Endodermal cell (in vitro differentiated cells): ENCODE results near the gene APOBEC3B. TPM values are rescaled to one million over a fixed set of nuclear protein-coding genes. Genes with fewer than 3 reads are reported as not detected.

Experiments used
- DNase-seq: peaks from one replicate; pipeline ENCODE4 v3.0.0-alpha.2; 2017
- H3K27ac ChIP-seq: 2 replicates; pipeline ENCODE4 v1.5.1; 2013; ENCODE audit warnings: mild to moderate bottlenecking, low read depth, low read length, moderate library complexity
- H3K27me3 ChIP-seq: 2 replicates; pipeline ENCODE4 v1.6.1; 2013; ENCODE audit warnings: mild to moderate bottlenecking, low read length, moderate library complexity; ENCODE audit not compliant: insufficient read depth, control insufficient read depth, poor library complexity, severe bottlenecking
- H3K36me3 ChIP-seq: 2 replicates; pipeline ENCODE4 v1.7.0; 2013; ENCODE audit warnings: mild to moderate bottlenecking, low read length, moderate library complexity; ENCODE audit not compliant: control insufficient read depth, insufficient read depth
- H3K4me1 ChIP-seq: one replicate; pipeline ENCODE4 v1.7.0; 2013; ENCODE audit warnings: low read length; ENCODE audit not compliant: control insufficient read depth, insufficient read depth
- H3K4me3 ChIP-seq: 2 replicates; pipeline ENCODE4 v1.5.1; 2013; ENCODE audit warnings: mild to moderate bottlenecking, low read length, moderate library complexity
- H3K9ac ChIP-seq: 2 replicates; pipeline ENCODE4 v1.6.1; 2013; ENCODE audit warnings: mild to moderate bottlenecking, low read length, moderate library complexity; ENCODE audit not compliant: poor library complexity, severe bottlenecking; ENCODE audit errors: extremely low read depth
- H3K9me3 ChIP-seq: 2 replicates; pipeline ENCODE4 v1.6.1; 2013; ENCODE audit warnings: mild to moderate bottlenecking, low read length, moderate library complexity; ENCODE audit not compliant: control insufficient read depth
- H3K27ac Mint-ChIP-seq: 2 replicates; pipeline ENCODE4 v1.8.0; 2020; ENCODE audit warnings: mixed read lengths
- H3K27me3 Mint-ChIP-seq: 2 replicates; pipeline ENCODE4 v1.8.0; 2021; ENCODE audit warnings: mild to moderate bottlenecking, mixed read lengths; ENCODE audit not compliant: insufficient read depth
- H3K36me3 Mint-ChIP-seq: 2 replicates; pipeline ENCODE4 v1.8.0; 2020; ENCODE audit warnings: low read depth, mixed read lengths
- H3K4me1 Mint-ChIP-seq: 2 replicates; pipeline ENCODE4 v1.8.0; 2020; ENCODE audit warnings: mixed read lengths
- H3K4me3 Mint-ChIP-seq: 2 replicates; pipeline ENCODE4 v1.8.0; 2020; ENCODE audit warnings: mild to moderate bottlenecking, moderate library complexity, mixed read lengths
- H3K9me3 Mint-ChIP-seq: 2 replicates; pipeline ENCODE4 v1.8.0; 2020; ENCODE audit warnings: mild to moderate bottlenecking, mixed read lengths
- WGBS, 2 experiments: methylation state at CpG; one replicate each; pipeline versions ENCODE4 v1.1.5 to v1.1.7; 2013; ENCODE audit warnings: missing lambda C conversion rate in 2 of 2, mixed read lengths in 1 of 2; ENCODE audit not compliant: insufficient coverage in 1 of 2, insufficient read length in 1 of 2; 5-methylcytosine and 5-hydroxymethylcytosine counted together
- total RNA-seq, 2 donors: library from RNA; stranded (reverse); fragmentation: NEBNext Ultra II Directional in 1 of 2; extraction: Animal tissue kit (Norgen Biotek cat#: 25700) in 1 of 2; gene quantifications; 2 replicates in 1 of 2; 3 replicates in 1 of 2; pipeline ENCODE4 v1.2.1, GENCODE V29; 2021
- TF ChIP-seq, protein P1 (sequence below): fragments of 200-600 bp; sonication (generic); conservative IDR thresholded peaks from 2 replicates; pipeline ENCODE4 v1.5.0; 2021; ENCODE audit warnings: antibody characterized with exemption, mild to moderate bottlenecking

The APOBEC3B gene
- total RNA-seq, 2 donors from 2014 or later = 4.1 to 5.4 TPM

DNA sequence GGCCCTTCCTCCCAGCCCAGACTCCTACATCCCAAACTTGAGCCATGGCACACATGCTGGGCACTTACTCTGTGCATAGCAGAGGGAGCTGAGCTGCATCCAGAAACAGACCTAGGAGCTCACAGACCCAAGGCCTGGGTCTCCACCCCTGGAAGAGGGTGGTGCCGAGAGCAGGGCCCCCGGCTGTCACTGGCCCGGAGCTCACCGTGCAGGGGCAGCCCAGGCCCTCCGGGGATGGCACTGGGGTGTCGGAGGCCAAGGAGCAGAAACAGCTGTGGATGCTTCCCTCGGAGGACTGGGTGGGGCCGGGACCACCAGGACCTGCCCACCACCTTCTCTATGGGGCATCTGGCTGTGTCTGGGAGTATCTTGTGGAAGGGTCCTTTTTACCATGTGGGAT lies 29.1 kb upstream of the APOBEC3B start:
- DNase-seq = no peak
- H3K4me1 Mint-ChIP-seq = no peaks in the 10 kb centered on the region
- no peak overlapping the region for H3K27ac Mint-ChIP-seq
- Histone ChIP-seq H3K4me1 (no peaks in the 10 kb centered on the region), H3K27me3 (peaks cover 1% of the 10 kb centered on the region), H3K9ac (no peak overlapping the region), H3K9me3 (no peaks in the 10 kb centered on the region), H3K27ac (no peak overlapping the region), H3K4me3 (no peak overlapping the region), H3K36me3 (no peaks in the 10 kb centered on the region)
- no peak overlapping the region for H3K4me3 Mint-ChIP-seq
- TF ChIP-seq, protein P1, sequence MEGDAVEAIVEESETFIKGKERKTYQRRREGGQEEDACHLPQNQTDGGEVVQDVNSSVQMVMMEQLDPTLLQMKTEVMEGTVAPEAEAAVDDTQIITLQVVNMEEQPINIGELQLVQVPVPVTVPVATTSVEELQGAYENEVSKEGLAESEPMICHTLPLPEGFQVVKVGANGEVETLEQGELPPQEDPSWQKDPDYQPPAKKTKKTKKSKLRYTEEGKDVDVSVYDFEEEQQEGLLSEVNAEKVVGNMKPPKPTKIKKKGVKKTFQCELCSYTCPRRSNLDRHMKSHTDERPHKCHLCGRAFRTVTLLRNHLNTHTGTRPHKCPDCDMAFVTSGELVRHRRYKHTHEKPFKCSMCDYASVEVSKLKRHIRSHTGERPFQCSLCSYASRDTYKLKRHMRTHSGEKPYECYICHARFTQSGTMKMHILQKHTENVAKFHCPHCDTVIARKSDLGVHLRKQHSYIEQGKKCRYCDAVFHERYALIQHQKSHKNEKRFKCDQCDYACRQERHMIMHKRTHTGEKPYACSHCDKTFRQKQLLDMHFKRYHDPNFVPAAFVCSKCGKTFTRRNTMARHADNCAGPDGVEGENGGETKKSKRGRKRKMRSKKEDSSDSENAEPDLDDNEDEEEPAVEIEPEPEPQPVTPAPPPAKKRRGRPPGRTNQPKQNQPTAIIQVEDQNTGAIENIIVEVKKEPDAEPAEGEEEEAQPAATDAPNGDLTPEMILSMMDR = no peak
- no peaks in the 10 kb centered on the region for H3K36me3 Mint-ChIP-seq
- no peaks in the 10 kb centered on the region for H3K9me3 Mint-ChIP-seq
- H3K27me3 Mint-ChIP-seq = peaks cover 13% of the 10 kb centered on the region
- WGBS, 2 experiments = 89 to 95% methylated on average over 5 to 8 of the region's 8 CpGs

DNA sequence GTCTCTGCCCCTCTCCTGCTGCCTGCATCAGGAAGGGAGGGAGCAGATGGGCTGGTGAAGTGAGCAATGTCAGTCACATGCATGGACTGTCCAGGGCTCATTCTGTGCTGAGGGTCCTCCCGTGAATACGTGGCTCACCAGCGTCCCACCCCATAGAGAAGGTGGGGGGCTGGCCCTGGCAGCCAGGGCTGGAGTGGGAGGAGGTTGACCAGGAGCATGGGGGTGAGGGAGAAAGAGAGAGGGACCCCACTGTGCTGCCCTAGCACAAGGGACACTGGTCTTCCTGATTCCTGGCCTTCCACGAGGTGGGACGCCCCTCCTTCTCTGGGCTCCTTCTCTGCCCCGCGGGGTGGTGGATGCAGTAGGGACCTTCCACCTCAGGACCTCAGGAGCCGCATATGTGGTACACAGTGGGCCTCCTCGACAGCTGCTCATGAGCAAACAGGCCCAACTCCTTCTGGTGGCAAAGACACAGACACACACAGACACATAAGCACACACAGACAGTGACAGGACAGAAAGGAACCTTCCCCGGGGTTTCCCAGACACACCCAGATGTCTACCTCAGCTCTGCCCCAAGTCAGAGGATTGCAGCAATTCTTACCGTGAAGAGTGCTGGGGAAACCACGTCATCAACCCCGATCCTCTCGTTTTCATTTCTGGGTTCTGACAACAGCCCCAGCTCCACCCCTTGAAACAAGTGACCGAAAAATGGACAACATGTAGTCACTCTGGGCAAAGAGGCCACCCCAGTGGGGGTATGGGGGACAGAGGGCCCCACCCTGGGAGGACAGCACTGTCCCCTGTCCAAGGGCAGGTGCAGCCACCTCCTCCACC lies 28.4 kb upstream of the APOBEC3B start:
- Histone ChIP-seq H3K27me3 (peaks cover 8% of the 10 kb centered on the region), H3K9me3 (no peaks in the 10 kb centered on the region), H3K36me3 (no peaks in the 10 kb centered on the region), H3K4me1 (no peaks in the 10 kb centered on the region), H3K27ac (no peak overlapping the region), H3K4me3 (no peak overlapping the region), H3K9ac (no peak overlapping the region)
- Mint-ChIP-seq H3K4me3 (no peak overlapping the region), H3K27me3 (peaks cover 16% of the 10 kb centered on the region), H3K4me1 (no peaks in the 10 kb centered on the region), H3K9me3 (no peaks in the 10 kb centered on the region), H3K36me3 (no peaks in the 10 kb centered on the region), H3K27ac (no peak overlapping the region)
- WGBS, 2 experiments = 84 to 86% methylated on average over 11 to 15 of the region's 15 CpGs
- TF ChIP-seq, protein P1 = no peak
- no peak for DNase-seq

DNA sequence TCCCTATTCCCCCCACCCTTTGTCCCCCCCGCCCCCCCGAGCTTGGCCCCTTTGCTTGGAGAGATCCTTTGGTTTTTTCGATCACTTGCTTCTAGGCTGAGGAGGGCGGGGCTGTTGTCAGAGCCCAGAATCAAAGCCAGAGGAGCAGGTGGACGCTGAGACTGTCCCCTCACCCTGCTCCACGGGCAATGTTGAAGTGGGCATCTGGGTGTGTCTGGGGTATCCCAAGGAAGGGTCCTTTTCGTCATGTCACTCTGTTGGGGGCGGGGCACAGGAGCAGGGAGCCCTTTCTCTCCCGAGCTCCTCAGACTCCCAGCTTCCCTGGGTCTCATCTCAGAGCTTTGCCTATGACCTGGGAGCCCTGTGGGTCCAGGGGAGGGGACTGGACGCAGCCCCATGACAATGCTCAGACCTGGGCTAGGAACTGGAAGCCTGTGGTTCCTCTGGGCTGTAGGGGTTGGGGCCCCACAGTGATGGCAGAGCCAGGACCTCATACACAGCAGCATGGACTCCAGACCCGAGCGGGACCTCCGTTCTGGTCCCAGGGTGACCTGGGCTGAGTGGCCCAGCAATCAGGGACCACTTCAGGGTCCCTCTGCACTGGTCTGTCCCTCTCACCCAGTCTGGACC lies 27.6 kb upstream of the APOBEC3B start:
- no peaks in the 10 kb centered on the region for H3K4me1 Mint-ChIP-seq
- Histone ChIP-seq H3K4me1 (no peaks in the 10 kb centered on the region), H3K36me3 (no peaks in the 10 kb centered on the region), H3K9ac (no peak overlapping the region), H3K9me3 (no peaks in the 10 kb centered on the region), H3K27ac (no peak overlapping the region), H3K4me3 (no peak overlapping the region), H3K27me3 (peaks cover 10% of the 10 kb centered on the region)
- H3K27ac Mint-ChIP-seq = no peak overlapping the region
- no peaks in the 10 kb centered on the region for H3K36me3 Mint-ChIP-seq
- H3K4me3 Mint-ChIP-seq = no peak overlapping the region
- TF ChIP-seq, protein P1 = no peak
- DNase-seq = no peak
- WGBS, 2 experiments = 87 to 93% methylated on average over 7 to 13 of the region's 13 CpGs
- H3K9me3 Mint-ChIP-seq = no peaks in the 10 kb centered on the region
- peaks cover 16% of the 10 kb centered on the region for H3K27me3 Mint-ChIP-seq
